ENCODE data around the gene CLDN19.
"Not testable (repeated sequence)": the region's sequence is repeated elsewhere in the genome, so short reads cannot be mapped to it uniquely, and the experiment has no call there.

CLDN19 gene

DNA sequence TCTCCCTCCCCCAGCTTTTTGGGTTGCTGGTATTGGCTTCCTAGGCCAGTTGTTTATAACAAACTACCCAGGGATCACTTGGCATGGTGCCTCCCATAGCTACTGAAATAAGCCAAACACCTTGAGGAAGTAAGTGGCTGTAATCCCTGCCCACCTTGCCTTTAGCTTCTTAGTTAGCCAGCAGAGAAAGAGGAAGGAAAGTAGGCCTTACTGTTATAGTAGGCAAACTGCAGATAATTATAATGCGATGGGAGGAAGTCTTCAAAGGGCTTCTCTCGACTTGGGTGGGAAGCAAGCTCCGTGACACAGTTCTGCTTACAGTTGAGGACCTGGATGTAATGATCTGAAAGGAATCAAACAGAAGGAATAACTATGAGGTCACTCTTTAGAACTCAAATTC is 18.6 kb upstream of the CLDN19 start:
- no peak for FAIRE-seq

DNA sequence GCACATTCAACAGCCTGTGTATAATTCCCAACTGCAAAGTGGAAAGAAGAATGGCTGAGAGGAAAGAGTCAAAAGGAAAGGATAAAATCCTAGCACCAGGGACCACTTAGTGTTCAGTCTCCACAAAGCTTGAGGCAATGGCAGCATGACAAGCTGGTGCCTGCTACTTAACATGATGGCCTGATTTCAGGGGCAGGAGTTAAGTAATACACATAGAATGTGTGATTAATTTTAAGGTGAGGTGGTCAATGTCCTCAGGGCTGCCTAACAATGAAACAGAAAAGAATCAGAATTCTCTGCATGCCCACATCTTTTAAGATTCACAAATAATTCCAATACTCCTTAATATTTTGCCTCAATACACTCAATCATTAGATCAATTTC is 17.8 kb upstream of the CLDN19 start:
- FAIRE-seq: no peak

DNA sequence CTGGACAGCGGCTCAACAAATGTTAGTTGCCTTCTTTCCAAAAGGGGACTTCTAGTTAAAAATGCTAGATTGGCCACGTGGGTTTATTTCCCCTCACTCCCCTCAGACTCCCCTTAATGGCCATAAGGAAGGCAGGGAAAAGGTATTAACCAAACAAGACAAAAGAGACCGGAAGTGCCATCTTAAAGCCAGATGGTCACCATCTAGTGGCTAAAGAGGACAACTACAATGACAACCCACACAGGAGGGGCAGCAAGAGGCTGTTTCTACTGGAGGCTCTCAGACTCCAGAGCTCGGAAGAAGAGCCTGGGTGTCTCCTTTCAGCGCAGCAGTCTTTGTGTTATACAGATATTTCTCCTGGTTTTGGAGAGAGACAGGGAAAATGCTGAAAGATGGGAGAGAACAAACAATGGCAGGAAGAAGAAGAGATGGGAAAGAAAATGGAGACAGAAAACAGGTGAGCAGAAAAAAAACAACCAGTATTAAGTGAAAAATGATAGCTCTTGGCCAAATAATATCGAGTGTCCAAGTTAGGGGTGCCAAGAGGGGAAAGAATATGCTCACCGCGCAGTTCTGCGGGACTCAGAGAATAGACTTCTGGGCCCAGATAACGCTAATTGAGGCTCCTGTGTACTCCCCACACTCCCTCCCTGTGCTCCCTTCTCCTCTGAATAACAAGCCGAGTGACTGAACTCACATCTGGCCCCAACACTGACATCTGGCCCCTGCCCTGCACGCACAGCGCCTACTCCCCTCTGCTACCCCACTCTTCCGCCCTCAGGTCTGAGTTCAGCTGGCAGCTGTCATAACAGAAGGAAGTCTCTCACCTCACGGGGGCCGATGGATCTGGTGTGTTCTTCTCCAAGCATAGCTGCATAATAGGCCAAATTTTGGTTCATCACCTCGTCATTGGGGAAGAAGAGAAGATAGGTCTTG is 17.2 kb upstream of the CLDN19 start:
- no peak for FAIRE-seq

DNA sequence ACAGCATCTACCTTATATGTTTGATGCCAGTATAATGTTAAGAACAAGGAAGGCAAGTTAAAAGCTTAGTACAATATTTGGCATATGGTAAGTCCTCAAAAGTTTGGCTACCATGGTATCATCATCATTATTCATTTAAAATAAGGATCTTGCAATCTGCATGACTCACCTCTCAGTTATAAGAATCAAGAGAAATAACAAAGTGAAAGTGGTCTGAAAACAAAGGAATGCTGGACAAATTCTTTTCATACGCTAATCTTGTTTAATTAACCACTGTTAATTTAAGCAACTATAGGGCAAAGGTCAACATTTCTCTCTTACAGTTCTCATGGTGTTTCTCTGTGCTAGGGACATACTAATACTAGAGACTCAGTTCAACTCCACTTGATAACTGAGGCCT is 13.0 kb upstream of the CLDN19 start:
- FAIRE-seq: no peak

DNA sequence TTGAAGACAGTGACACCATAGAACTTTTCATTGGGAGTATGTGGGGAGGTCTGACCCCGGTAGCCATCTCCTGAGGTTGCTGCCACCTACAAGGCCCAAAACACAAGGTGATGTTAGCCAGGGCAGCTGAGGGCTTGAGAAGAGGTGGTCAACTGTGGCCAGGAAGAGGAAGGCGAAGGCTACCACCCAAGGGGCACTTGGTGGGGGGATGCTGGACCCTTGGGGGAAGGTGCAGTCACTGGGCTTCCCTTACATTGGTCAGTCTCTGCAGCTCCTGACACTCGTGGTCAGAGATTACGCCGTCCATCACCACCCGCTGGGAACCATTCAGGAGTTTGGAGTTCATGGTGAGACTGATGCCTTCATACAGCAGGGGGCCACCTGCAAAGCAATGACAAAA is 12.2 kb upstream of the CLDN19 start:
- no peak for FAIRE-seq

DNA sequence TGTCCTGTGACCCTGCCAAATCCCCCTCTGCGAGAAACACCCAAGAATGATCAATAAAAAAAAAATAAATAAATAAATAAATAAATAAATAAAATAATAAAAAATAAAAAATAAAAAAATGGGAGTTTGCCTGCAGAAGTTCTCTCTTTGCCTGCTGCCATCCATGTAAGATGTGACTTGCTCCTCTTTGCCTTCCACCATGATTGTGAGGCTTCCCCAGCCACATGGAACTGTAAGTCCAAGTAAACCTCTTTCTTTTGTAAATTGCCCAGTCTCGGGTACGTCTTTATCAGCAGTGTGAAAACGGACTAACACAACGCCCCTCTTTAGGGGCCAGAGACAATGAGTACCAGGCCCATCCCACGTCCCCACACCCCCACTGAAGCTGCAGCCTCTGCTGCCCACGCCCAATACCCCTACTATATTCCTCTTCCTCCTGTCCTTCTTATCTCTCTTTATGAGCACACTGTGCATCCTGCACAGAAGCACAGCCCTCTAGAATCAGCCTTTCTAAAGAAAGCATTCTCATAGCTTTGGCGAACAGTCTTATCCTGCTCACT is 11.6 kb upstream of the CLDN19 start:
- FAIRE-seq: not testable (repeated sequence)

DNA sequence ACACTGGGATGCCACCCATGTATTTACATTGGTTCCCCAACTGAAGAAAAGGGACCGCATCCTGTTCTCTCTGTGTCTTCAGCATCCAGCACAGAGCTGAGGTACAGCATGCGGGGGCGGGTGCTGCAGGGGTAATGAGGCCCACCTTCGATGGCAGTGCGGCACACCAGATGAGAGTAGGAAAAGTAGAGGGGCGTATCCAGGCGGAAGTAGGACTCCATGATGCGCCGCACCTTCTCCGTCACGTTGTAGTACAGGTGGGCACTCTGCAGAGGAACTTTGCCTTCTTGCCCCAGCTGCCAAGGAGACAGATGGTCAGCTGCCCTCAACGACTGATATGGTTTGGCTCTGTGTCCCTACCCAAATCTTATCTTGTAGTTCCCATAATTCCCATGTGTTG is 10.0 kb upstream of the CLDN19 start:
- FAIRE-seq: no peak

DNA sequence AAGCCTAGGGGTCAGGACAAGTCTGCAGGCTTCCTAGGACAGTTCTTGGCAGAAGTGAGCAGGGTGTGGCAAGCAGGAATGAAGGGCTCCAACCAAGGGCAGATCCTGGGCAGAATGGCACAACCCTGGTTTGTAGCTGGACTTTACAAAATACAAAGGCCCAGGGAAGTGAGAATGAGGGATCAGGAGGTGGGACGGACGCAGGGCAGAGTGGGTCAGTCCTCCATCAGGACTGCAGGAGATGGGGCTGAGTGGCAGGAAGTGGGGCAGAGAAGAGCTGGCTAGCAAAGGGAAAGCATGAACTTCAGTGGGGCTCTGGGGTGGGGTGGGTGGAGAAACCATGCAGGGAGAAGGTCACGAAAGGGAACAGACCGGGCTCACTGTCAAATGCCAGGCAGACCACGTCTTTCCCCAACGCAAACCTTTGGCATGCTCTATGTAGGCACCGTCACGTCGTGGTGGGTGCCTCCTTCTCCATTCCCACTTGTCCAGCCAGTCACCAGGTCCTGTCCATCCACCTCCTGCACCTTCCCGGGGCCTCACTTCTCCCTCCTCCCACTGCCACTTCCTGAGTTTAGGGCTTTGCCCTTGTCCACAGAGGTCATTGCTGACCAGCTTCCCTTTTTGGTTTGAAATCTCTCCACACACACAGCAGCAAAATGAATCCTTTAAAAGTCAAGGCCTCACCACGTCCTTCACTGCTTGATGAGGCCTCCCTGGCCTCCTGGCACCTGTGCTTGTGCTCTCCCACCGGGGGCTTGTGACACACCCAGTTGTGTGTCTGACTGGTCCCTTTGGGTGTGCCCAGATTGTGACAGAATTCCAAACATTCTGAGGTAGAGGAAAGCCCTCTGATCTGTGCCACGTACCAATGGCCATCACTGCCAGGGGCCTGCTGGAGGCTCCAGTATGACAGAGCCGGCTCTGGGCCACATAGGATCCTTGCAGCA is 8.7 kb upstream of the CLDN19 start:
- no peak for FAIRE-seq

DNA sequence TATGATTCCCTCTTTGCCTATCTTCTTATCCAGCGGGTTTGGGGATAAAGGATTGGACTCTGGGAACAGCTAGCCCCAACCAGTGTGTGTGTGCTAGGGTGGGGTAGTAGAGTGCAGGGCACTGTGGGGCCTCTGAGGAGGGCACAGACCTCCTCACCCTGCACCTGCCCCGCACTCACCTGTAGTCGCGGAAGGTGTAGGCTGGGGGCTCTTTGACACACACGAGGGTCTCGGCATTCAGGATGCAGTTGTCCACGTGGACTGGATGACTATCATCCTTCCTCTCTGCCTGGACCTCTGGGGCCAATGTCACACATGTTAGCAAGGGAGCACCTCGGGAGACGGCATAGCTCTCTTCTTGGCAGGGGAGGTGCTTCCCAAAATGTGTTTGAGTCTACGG is 8.0 kb upstream of the CLDN19 start:
- no peak for FAIRE-seq

DNA sequence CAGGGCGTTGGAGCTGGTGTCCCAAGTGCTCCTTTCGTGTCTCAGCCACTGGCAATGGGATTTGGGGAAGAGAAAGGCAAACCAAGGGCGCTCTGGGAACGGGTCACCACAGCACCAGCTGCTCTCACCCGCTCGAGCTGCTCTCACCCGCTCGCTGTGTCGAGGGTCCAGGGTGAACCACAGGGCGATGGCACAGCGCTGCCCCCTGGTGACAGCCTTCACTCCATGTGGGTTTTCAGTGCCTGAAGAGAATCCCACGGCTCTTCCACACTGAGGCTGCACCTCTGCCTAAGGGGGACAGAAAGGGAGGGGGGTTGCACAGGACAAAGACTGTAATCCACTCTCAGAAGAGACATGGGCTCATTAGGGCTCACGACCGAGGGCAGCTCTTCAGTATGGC is 7.1 kb upstream of the CLDN19 start:
- FAIRE-seq: no peak

DNA sequence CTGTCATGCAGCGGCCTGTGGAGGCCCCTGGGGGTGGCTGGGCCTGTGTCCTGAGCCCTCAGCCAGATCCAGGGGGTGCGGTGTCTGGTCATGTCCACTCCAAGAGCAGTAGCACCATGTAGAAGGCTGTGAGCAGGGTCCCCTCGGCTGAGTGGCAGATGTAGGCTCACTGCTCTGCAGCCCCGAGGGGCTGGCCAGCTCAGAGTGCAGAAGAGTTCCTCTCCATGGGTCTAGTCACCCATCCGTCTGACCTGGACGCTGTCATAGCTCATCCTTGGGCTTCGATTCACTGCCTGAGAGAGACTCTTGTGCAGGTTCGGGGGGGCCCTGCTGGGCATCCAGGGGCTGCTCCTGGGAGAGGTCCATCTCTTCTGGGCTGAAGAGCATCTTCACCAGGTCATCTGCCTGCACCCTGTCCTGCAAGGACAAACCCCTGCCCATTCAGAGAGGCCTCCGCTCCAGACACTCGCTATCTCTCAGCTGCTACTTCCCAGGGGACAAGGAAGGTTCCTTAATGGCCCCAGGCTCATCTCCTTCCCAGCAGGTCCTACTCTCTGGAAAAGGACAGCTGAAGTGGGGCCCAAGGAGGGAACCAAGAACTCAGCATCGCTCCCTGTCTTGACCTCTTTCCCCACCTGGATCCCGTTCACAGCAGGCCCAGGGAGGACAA is 6.5 kb upstream of the CLDN19 start:
- FAIRE-seq: no peak

DNA sequence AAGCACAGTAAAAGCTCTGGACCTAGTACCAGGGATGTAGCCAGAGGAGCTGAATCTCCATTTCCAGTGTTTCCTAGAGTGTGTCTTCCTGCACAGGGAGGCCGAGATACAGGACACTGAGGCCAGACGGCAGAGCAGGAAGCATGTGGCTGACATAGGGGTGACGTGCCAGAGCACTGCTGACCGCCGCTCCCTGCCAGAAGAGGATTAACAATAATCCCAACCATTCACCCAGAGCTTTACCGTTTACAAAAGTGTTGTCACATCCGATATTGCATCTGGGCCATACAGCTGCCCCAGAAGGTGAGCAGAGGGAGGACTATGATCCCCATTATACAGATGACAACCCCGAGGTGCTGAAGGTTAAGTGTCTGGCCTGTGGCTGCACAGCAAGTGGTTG is 5.8 kb upstream of the CLDN19 start:
- no peak for FAIRE-seq

DNA sequence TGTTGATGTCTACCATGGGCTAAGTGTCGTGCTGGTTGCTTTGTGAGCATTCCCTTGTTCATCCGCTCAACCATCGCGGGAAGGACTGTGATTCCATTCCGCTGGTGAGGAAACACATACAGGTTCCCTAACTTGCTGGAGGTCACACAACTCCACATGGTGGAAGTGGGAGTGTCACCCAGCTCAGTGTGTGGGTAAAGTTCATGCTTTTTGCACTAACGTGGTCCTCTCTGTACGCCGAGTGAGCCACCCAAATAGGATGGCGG is 4.0 kb upstream of the CLDN19 start:
- FAIRE-seq: no peak

DNA sequence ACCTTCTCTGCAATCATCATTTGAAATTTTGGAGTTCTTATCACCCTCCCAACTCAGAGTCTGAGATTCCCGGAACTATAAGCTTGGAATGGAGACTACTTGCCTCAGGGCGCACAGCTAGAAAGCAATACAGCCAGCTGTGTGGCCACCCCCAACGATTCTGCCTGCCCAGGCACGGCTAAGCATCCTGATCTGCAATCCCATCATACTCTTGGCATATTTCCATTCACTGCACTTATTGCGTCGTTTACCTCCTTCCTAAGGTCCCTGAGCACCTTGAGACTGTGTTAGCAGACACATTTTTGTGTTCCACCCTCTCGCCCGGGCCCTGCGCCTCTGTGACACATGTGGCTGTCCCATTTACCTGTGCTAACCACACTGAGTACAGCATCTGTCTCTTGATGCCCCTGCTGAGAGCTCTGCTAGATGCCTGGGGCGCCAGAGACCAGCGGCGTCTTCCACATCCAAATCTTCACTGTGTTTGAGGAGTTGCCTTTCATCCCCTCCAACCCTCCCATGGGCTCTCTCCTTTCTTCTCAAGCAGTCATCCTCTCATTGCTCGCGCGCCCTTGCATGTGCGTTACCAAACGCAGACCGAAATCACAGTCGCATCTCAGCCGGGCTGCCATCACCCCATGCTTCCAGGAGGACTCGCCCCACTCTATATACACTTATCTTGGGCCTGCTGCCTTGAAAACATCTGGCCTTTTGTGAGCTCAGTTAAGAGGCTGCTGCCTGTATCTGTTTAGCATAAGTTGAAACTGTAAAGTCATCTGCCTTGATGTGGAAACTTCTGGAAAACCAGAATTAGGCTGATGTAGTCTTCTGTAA is 3.5 kb upstream of the CLDN19 start:
- FAIRE-seq: no peak

DNA sequence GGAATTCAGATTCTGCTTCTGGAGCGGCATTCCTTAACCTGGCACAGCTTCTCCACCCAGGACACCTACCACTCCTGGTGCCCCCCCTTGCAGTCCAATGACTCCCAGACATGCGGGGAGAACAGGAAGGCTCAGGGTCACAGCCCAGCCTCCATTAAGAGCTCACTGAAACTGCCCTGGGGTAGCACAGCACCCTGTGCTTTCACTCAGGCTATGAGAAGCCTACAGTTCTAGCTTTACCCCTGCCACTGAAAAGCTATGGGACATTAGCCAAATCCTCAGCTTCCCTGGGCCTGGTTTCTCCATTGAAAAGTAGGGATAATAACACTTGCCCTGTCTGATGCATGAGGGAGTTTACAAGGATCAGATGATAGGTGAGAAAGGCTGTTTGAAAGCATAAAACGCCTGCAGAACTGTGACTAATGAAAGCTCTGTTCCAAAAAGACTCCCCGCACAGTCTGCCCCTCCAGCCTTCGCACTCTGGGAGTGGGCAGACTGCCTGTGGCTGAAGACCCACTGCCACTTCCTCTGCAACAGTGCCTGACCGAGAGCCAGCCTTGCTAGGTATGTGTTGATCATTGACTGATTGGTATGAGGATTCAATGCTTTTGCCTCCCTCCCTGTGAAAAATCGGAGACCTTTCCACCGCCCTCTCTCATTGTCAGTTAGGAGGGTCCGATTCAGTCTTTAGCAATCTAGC is 2.7 kb upstream of the CLDN19 start:
- no peak for FAIRE-seq

DNA sequence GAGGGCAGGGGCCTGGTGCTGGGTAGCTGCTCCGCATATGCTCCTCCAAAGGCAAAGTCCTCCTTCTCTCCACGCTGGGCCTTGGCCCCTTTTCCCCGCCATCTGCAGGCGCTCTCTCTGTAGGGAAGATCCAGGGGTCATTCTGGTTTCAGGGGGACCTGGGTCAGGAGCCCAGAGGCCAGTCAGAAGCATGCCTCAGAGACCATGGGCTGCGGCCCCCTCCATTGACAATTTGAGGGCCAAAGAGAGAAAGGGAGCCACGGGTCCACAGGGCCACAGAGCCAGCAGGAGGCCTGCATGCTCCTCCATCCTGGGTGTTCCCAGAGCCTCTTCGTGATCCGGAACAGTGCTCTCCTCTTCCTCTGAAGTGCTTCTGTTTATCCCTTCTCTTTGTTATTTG is 2.1 kb upstream of the CLDN19 start:
- FAIRE-seq: no peak

DNA sequence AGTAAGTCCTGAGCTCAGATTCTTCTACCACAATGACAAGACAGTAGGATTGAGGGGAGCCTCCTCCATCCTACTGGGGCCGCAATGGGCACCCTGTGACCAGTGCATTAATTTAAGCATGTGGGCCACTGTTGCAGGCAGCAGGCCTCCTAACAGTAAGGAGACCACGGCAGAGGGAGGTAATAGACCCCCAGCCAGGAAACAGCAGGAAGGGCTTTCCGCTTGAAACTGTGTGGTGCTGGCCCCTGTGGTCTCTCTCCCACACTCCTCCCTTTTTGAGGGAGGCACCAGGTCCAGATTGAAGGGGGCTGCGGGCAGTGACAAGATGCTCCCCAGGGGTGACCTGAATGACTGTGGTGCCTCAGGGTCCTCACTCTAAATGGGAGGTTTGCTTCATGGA is 1.7 kb upstream of the CLDN19 start:
- FAIRE-seq: no peak

DNA sequence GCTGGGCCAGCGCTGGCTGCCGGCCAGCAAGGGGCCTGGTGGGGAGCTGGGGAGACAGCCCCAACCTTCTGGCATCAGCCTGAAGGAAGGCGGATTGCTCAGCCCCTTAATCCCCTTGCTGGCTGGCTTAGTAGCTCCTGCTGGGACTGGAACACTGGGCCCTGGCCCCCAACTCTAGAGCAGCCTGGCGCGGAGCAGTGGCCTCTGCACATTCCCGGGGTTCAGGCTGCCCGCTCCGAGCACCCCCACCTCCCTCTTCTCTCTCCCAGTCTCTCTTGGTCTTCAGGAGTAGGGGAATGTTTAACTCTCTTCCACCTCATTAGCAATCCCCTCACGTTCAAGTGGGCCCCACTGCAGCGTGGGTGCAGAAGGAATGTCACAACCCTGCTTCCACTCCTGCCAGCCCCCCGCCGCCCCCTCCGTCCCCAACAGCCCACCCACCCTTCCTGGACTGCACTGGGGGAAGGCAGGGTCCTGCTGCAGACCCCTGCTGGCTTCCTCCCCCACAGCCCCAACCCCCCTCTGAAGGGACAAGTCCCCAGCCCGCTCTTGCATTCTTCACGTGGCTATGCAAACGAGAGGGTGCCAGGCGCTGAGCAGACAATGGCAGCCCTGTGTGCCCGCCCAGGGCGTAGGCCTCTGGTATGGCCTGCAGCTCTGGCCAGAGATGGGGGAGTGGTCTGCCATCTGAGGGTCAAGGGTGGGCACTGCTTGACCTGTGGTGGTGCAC is 980 bp upstream of the CLDN19 start:
- FAIRE-seq: no peak

DNA sequence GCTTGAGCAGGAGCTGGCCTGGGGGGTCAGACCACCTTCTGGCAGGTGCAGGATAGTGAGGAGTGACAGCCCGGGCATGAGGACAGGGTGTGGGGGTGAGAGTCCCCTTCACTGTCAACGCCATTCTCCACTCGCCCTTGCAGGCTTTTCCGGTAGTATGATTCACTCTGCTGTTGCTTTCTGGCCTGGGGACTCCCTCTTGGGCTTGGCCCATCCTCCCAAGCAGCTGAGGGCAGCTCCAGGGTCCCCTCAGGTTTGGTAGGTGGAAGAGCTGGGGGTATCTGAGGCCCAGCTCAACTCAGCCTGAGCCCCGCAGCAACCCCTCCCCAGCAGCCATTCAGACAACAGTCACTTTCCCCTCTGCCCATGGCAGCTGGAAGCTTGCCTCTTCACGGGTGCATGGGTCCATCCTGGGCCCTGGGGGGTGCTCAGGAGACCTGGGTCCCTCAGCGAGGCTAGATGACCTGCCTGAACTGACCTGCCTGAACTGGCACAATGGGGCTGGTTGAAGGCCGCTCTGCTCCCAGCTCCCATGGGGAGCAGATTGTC is 1.3 kb downstream of the CLDN19 start:
- FAIRE-seq: no peak

DNA sequence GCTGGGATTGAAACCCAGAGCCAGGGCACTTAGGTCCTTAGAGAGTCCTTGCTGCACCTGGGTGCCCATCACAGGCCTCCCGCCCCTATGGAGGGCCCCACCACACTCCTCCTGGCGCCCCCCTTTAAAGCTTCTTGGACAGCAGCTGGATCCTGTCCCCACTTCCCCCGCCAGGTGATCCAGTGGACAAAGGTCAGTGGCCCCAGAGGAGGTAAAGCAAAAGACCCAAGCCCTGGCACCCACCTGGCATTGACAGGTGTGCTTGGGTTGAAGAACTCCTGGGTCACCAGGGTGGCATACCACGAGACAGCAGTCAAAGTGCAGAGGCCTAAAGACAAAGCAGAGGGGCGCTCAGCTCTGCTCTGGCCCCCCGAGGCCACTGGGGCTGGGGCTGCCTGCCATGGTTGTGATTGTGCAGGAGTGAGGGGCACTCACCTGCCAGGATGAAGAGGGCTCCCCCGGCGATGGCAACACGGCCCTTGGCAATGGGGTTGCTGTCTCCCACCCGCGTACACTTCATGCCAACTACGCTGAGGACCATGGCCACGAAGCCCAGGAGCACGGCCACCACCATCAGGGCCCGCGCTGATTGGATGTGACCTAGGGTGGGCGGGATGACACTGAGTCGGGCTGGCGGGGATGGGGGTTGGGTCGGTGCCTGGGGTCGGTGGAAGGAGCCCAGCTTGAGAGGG is 1.9 kb downstream of the CLDN19 start:
- no peak for FAIRE-seq
